ENCODE data around the gene MRPS18A. TPM values are rescaled to one million over a fixed set of nuclear protein-coding genes. Genes with fewer than 3 reads are reported as not detected.

MRPS18A gene
- total RNA-seq, 4 donors from 2014 or later, result 161 to 171 (median 168) TPM

DNA sequence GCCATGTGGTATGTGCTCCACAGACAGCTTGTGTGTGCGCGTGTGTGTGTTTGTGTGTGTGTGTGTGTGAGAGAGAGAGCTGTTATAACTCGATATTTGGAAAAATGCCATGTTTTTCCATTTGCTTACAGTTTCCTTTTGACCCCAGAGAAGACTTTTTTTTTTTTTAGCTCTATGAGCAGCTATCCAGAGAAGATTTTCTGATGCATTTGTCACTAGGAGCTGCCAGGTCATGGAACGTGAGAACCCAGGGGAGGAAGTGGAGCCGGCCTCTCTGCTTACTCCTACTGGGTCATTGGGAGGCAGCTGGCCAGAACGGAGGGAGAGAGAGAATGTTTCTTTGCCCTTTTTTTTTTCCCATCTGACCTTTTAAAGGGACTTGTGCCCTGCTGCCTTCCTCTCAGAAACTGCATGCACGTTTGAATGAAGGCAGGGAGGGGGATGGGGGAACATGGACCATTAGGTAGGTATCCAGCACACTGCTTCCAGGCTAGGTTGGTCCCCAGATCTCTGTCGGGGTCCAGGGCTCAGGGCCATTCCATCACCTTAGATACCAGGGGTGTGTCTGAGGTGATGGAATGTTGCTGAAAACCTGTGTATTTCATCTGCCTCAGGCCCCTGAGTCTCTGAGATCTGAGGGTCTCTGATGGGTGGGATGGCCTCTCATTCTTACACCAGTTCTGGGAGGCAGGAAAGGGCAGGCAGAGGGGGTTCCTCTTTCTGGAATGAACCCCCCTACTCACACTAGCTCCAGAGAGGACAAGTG, 11.2 kb upstream of the MRPS18A start:
- TF ChIP-seq POLR2A (IDR thresholded peaks at IDR 0.05), result no peak
- TF ChIP-seq, protein P1, sequence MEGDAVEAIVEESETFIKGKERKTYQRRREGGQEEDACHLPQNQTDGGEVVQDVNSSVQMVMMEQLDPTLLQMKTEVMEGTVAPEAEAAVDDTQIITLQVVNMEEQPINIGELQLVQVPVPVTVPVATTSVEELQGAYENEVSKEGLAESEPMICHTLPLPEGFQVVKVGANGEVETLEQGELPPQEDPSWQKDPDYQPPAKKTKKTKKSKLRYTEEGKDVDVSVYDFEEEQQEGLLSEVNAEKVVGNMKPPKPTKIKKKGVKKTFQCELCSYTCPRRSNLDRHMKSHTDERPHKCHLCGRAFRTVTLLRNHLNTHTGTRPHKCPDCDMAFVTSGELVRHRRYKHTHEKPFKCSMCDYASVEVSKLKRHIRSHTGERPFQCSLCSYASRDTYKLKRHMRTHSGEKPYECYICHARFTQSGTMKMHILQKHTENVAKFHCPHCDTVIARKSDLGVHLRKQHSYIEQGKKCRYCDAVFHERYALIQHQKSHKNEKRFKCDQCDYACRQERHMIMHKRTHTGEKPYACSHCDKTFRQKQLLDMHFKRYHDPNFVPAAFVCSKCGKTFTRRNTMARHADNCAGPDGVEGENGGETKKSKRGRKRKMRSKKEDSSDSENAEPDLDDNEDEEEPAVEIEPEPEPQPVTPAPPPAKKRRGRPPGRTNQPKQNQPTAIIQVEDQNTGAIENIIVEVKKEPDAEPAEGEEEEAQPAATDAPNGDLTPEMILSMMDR (IDR thresholded peaks at IDR 0.05 in 4 of 5, conservative IDR thresholded peaks at IDR 0.05 in 1 of 5), result no peak
- in situ Hi-C loops (cut with MboI; ENCODE audit: low sequenced_read_pairs in 4 of 4), result no loop called here
- Histone ChIP-seq H3K27me3 (no peaks in the 10 kb centered on the region), H3K4me3 (no peak overlapping the region), H3K4me1 (peaks cover 37 to 63% of the 10 kb centered on the region in 2 donors), H3K27ac (peak overlapping the region; percentile 70 to 76 (median 72)), H3K36me3 (no peaks in the 10 kb centered on the region), H3K9me3 (no peaks in the 10 kb centered on the region)
- DNase-seq (peak; percentile 68), ATAC-seq (peak; percentile 43 to 72)
- intact Hi-C loops (cut with DNase I; ENCODE audit: low total_unique reads), result no loop called here

DNA sequence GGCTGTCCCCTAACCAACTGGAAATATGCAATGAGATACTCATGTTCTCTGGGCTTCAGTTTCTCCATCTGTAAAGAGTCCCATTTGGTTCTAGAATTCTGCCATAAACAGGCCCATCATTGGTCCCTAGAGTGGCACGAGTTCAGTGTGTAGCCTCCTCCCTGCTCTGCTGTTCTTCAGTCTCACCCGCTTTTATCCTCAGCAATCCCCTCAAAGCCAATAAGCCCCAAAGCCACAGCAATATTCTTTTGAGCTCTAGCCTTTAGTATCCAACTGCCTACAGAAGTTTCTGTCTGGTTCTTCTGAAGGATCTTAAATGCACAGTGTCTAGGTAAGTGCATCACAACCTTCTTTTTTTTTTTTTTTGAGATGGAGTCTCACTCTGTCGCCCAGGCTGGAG, 9.8 kb upstream of the MRPS18A start:
- H3K27me3 ChIP-seq, result no peaks in the 10 kb centered on the region
- H3K4me3 ChIP-seq, result no peak overlapping the region
- no peaks in the 10 kb centered on the region for H3K36me3 ChIP-seq
- peaks cover 27 to 53% of the 10 kb centered on the region in 2 donors for H3K4me1 ChIP-seq
- ATAC-seq (no peak), DNase-seq (no peak)
- intact Hi-C loops (cut with DNase I; ENCODE audit: low total_unique reads) (no loop called here), in situ Hi-C loops (cut with MboI; ENCODE audit: low sequenced_read_pairs in 4 of 4) (no loop called here)
- peak overlapping the region in 3 of 4 donors; percentile 45 to 76 (median 65) for H3K27ac ChIP-seq
- H3K9me3 ChIP-seq, result no peaks in the 10 kb centered on the region
- TF ChIP-seq POLR2A (IDR thresholded peaks at IDR 0.05), result no peak
- TF ChIP-seq, protein P1 (IDR thresholded peaks at IDR 0.05 in 4 of 5, conservative IDR thresholded peaks at IDR 0.05 in 1 of 5), result no peak

DNA sequence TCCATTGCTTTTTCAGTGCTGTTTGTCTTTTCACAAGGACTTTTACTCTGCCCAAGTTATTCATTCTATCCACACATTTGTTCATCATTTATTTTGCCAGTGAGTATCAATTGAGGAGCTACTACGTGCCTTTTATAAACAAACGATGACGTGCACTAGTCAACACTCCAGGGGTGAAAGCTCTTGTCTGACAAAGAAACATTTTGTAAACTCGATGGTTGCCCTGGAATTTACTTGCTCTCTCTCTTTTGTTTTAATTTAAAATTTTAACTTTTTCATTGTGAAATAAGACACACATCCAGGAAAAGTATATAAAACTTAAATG, 8.3 kb upstream of the MRPS18A start:
- TF ChIP-seq, protein P1 (IDR thresholded peaks at IDR 0.05 in 4 of 5, conservative IDR thresholded peaks at IDR 0.05 in 1 of 5), result no peak
- TF ChIP-seq POLR2A (IDR thresholded peaks at IDR 0.05), result no peak
- ATAC-seq, result no peak
- no peaks in the 10 kb centered on the region for H3K36me3 ChIP-seq
- no peak overlapping the region for H3K4me3 ChIP-seq
- no peaks in the 10 kb centered on the region for H3K27me3 ChIP-seq
- in situ Hi-C loops (cut with MboI; ENCODE audit: low sequenced_read_pairs in 4 of 4), result no loop called here
- peak overlapping the region; percentile 45 to 76 (median 60) for H3K27ac ChIP-seq
- H3K9me3 ChIP-seq, result no peaks in the 10 kb centered on the region
- H3K4me1 ChIP-seq, result peaks cover 17 to 40% of the 10 kb centered on the region in 2 donors
- intact Hi-C loops (cut with DNase I; ENCODE audit: low total_unique reads), result no loop called here
- DNase-seq, result no peak

DNA sequence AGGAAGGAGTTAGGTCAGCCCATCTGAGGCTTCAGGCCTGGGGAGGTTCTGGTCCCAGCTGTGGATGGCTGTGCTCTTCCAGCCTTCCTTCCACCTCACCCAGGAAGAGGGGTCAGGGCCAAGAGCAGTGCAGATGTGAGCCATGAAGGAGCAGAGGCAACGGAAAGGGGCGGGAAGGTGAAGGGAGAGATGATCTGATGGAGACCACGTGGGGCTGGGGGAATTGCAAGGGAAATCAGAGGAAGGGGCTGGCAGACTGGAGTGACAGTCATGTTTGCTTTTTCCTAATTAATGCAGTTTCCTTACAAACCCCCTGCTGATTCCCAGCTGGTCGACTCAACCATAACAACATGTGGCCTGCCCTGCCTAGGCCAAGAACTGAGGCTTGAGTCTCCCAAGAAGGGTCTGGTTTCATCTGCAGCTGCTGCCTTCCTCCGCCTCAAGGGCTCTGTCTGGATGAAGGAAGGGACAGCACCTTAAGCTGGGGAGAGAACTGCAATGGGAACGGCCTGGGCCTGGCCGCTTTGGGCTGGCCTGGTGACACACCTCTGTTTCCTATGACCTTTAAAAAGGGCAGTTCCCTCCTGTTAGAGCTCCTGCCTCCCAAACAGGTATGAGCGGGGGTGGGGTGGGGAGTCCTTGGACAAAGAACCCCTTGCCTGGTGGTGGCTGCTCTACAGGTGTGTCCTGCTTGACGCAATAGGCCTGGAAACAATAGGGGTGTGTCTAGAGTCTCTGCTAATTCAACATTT, 7.8 kb upstream of the MRPS18A start:
- intact Hi-C loops (cut with DNase I; ENCODE audit: low total_unique reads), result no loop called here
- TF ChIP-seq, protein P1 (IDR thresholded peaks at IDR 0.05 in 4 of 5, conservative IDR thresholded peaks at IDR 0.05 in 1 of 5), result no peak
- TF ChIP-seq POLR2A (IDR thresholded peaks at IDR 0.05), result no peak

More for the DNA sequence above, 7.8 kb upstream of the MRPS18A start:
- H3K9me3 ChIP-seq, result no peaks in the 10 kb centered on the region
- no peaks in the 10 kb centered on the region for H3K36me3 ChIP-seq
- in situ Hi-C loops (cut with MboI; ENCODE audit: low sequenced_read_pairs in 4 of 4), result no loop called here
- H3K4me1 ChIP-seq, result peaks cover 17 to 40% of the 10 kb centered on the region in 2 donors
- H3K27me3 ChIP-seq, result no peaks in the 10 kb centered on the region
- H3K4me3 ChIP-seq, result no peak overlapping the region
- DNase-seq (peak in 1 of 2 donors; percentile 53), ATAC-seq (peak in 1 of 2 donors; percentile 72)
- peak overlapping the region; percentile 45 to 76 (median 60) for H3K27ac ChIP-seq
